HG02884 (cell line): ENCODE results near the gene EFHC2.
"Not testable (repeated sequence)": the region's sequence is repeated elsewhere in the genome, so short reads cannot be mapped to it uniquely, and the experiment has no call there.

ENCODE experiments used
- ATAC-seq: cut with Tn5 transposase; IDR thresholded peaks from one replicate; pipeline ENCODE4 v1.9.1; 2021; ENCODE audit warnings: mild to moderate bottlenecking, moderate library complexity; ENCODE audit not compliant: unreplicated experiment

EFHC2 gene

DNA sequence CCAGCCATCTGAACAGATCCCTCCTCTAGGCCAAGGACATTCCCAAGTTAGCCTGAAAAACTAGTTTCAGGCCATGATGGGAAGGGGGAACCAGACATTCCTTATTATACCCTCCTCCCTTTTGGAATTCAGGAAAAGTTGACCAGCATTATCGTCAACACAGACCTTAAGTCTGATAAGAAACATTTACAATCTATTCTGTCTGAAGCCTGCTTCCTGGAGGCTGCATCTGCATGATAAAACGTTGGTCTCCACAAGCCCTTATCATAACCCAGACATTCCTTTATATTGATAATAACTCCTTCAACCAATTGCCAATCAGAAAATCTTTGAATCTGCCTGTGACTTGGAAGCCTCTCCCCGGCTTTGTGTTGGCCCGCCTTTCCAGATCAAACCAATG lies 44.3 kb downstream of the EFHC2 start:
- no peak for ATAC-seq

DNA sequence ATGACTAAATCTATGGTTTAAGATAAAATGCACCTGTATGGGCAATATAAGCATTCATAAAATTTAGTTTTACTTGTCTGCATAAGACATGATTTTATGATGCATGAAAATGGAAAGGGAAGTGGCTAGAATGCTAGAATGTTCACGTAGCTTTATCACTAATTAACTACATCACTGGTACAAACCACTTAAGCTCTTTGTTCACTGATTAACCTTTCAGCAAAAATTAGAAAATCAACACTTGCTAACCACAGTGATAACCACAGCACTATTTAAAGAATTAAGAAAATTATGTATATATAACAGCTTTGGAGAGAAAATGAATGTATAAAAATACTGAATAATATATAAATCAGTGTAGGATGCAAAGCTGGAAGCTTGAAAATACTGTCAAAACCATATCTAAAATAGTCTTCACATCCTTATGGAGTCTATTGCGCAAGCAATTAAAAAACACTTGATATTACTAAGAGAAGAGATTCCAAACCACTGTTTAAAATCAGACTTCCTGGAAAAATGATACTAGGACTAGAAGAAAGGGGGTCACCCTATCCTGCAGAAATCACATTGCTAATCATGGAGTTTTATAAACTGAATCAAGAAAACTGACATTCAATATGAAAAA lies 51.9 kb downstream of the EFHC2 start:
- ATAC-seq = no peak

DNA sequence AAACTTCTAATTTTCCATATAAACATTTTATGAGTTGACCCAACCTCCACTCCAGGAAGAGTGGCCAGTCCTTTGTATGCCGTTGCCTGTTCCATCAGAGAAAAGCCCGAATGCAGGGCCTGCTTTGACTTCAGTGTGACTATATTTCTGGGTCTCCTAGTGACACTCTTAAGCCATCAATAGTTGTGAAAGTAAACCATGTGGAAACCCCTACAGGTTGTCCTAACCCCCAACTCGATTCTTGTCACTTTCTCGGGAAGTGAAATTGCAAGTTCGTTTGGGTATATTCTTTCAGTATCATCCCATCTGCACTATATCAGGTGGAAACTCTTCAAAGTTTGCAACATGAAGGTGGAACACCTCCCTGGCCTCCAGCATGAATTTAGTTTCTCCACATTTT lies 52.8 kb downstream of the EFHC2 start:
- ATAC-seq = no peak

DNA sequence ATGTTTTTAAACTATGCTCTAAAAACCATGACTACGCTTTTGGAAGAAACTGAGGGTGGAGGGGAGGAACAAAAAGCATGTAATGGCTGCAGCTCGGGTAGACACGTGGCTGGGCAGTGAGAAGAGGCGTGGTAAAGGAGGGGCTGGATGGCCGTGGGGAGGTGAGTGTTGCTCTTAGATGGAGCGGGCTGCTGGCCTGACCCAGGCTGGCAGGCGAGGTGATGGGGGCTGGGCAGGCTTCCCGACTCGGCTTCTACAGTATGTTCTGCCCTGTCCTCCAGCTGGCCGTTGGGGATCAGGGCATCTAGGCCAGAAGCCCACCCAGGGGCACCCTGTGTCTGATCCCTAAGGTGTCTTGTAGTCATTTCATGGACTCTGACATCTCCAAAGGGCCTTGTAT lies 60.7 kb downstream of the EFHC2 start:
- ATAC-seq = no peak

DNA sequence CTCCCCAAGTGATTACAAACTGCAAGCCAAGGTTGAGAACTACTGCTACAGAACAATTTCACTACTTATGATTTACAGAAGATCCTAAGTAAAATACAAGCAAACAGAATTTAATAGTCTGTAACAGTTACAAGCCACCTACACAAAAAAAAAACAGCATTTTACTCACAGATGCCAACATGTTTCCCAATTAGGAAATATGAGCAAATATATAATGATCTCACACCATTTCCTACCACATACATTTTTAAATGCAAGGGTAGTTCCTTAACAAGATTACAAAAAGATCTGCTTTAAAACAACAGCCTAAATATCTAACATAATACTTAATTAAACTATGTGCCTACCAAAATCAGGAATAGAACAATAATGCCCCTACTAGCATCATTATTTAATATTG lies 63.4 kb downstream of the EFHC2 start:
- no peak for ATAC-seq

DNA sequence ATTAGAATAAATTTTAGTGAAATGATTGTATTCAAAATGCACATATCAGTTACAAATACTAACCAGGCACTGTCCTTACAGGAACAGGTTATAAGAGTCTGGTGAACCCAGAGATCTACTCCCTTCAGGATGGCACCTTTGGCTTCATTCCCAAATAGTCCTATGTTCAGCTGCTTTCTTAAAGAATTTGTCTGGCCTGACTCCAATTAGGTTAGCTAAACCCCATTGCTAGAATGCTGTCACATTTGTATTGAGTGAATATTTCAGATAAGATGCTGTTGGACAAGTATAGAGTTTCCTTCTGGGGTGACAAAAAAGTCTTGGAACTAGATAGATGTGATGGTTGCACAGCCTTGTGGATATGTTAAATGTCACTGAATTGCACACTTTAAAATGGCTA lies 69.4 kb downstream of the EFHC2 start:
- no peak for ATAC-seq

DNA sequence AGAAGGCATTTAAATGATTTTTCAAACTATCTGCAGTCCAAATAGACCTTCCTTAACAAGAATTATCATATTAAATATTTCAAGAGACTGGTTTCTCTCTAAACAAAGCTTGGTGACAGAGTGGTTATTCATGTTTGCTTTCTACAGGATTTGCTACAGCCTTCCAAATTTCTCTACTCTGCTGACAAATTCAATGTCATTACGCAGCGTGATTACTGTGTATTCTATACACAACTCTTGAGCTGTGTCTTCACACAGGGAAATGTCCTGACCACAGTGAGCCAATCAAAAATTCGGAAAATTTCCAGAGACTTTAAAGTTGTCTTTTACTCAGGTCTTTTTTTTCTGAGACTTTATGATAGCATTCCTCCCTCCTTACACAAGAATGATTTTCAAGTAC lies 75.6 kb downstream of the EFHC2 start:
- ATAC-seq = no peak

DNA sequence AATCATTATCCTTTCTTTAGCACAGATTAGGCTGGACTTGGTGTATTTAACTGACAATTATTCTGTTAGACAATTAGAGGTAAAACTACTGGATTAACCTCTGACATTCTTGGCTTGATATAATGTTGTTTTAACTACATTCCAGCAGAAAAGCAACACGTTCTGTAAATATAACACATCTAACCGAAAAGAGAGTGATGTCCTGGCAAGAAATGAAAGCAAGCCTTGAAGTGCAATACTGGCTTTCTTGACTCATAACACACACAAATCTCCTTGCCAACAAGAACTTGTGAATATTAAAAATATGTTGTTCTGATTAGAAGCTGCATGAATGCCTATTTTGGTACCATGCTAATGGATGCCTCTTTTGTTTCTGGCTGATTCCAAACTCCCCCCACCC lies 76.4 kb downstream of the EFHC2 start:
- ATAC-seq = no peak

DNA sequence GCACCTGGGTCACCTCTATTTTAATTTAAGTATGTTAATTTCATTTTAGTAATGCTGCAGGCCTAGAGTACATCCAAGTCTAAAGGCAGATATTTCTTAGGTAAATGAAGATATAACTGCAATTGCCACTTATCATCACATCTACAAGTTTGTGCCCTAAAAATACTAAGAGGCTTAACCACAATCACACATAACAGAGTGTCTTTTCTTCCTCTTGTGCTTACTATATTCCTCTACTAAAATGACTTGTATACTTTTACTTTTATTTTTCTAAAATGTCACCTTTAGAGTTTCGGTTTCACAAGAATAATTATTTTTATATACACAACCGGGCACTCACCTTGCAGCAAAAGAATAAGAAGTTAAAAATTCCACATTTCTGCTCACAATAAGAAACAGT lies 77.9 kb downstream of the EFHC2 start:
- no peak for ATAC-seq

DNA sequence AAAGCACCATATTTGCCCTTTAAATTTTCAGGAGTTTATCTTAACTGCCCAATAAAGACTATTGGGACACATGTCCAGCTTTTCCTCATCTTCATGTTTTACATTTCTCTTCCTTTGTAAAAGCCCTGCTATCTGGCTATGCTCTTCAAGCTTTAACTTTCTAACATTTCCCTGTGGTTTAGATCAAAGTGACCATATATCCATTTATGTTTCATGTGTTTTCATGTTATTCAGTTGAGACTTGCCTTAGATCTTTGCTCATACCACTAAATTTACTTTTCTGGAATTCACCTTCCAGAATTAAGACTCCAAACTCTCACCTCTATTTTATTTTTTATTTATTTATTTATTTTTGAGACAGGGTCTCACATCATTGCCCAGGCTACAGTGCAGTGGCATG lies 78.5 kb downstream of the EFHC2 start:
- ATAC-seq = no peak

DNA sequence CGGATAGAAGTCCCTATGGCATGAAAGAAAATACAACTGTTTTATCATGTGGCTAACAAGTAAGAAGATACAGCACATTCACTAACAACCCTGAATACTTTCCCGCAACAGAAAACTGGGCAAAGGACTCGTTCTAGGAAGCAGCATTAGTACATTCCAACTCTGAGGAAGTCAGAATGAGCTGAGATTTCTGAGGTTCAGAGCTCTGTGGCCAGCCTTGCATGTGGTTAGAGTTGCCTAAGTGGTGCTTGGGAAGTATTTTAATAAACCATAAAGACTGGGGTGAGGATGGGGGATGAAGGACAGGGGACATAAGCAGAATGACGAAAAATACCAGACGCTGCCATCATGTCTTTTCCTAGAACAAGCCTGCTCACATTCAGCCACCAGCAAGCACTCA lies 82.2 kb downstream of the EFHC2 start:
- no peak for ATAC-seq

DNA sequence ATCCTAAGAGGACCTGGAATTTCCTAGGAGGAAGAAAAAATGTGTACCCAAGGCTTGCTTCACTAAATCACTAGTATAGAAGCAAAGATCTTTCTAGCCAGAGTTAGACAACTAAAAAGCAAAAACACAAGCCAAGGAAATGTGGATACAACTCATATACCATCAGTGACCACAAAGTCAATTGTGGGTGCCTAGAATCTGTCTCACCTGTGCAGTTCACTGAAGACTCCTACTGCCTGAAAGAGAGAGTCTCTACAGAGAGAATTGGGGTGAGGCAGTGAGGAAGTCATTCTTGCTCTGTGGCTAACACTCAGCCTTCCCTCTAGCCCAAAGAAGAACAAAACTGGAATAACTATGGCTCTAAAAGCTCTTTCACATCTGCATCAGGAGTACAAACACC lies 82.9 kb downstream of the EFHC2 start:
- no peak for ATAC-seq

DNA sequence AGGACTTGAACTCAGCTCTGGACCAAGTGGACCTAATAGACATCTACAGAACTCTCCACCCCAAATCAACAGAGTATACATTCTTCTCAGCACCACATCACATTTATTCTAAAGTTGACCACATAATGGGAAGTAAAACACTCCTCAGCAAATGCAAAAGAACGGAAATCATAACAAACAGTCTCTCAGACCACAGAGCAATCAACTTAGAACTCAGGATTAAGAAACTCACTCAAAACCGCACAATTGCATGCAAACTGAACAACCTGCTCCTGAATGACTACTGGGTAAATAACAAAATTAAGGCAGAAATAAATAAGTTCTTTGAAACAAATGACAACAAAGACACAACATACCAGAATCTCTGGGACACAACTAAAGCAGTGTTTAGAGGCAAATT lies 87.7 kb downstream of the EFHC2 start:
- ATAC-seq = not testable (repeated sequence)

DNA sequence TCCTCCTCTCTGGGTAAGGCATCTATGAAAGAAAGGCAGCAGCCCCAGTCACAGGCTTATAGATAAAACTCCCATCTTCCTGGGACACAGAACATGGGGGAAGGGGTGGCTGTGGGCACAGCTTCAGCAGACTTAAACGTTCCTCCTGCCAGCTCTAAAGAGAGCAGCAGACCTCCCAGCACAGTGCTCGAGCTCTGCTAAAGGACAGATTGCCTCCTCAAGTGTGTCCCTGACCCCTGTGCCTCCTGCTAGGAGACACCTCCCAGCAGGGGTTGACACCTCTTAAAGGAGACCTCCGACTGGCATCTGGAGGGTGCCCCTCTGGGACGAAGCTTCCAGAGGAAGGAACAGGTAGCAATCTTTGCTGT lies 89.9 kb downstream of the EFHC2 start:
- no peak for ATAC-seq

DNA sequence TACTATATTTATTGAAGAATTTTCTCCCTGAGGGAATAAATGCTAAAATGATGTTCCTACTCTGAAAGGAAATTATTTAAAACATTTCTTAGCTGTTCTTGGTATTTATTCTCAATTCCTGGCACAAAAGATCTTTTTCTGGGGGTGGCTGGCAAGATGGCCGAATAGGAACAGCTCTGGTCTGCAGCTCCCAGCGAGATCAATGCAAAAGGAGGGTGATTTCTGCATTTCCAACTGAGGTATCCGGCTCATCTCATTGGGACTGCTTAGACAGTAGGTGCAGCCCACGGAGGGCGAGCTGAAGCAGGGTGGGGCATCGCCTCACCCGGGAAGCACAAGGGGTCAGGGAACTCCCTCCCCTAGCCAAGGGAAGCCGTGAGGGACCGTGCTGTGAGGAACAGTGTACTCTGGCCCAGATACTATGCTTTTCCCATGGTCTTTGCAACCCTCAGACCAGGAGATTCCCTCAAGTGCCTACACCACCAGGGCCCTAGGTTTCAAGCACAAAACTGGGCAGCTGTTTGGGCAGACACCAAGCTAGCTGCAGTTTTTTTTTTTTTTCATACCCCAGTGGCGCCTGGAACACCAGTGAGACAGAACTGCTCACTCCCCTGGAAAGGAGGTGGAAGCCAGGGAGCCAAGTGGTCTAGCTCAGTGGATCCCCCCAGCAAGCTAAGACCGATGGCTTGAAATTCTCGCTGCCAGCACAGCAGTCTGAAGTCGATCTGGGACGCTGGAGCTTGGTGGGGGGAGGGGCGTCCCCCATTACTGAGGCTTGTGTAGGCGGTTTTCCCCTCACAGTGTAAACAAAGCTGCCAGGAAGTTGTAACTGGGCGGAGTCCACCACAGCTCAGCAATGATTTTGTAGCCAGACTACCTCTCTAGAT lies 90.5 kb downstream of the EFHC2 start:
- ATAC-seq = peak; percentile 90

DNA sequence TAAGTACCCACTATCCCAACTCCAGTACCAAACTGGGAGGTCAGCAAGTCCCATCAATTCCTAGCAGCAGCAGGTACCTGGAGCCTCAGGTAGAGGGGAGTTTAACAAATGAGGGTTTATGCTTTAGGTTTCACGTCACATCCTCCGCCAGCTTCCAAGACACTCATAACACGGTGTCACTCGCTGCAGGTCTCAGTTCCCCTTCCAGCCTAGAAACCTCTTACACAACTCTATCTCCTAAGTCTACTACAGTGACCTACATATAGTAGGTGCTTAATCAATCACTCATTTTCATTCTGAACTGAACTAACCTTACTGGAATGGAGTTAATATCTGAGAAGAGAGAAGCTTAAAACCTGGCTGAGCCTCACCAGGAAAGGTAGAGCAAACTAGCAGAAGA lies 96.0 kb downstream of the EFHC2 start:
- ATAC-seq = no peak

DNA sequence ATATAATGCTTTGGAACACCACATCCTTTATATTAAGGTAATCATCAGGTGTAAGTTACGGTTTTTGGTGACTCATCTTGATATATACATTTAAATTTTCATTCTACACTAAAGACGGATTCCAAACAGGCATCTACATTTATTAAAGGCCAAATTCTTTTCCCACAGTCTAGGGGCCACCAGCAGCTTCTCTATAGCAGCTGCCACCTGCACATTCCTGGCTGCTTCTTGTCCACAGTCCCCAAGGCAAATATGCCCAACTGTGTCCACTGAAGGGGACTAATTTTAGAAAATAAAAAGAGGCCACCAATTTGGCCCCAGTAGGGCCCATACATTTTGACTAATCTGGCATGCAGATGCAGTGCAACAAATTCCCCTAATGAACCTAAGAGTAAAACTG lies 96.6 kb downstream of the EFHC2 start:
- no peak for ATAC-seq

DNA sequence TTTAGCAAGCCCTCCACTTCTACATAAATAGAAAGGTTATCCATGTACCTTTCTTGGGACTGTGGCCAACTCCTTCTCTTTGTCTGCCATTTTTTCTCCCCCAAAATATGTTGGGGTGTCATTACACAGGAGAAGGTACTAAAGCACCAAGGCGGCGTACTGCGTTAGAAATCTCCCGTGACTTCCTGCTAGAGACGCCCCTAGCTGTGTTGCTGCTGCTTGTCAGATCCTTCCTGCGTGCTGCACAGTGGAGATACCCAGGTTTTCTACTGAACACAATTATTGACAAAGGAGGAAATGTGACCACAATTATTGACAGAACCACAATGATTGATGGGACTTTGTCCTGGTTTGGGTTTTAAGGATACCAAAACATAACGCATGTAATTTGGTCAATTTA lies 97.7 kb downstream of the EFHC2 start:
- ATAC-seq = no peak

DNA sequence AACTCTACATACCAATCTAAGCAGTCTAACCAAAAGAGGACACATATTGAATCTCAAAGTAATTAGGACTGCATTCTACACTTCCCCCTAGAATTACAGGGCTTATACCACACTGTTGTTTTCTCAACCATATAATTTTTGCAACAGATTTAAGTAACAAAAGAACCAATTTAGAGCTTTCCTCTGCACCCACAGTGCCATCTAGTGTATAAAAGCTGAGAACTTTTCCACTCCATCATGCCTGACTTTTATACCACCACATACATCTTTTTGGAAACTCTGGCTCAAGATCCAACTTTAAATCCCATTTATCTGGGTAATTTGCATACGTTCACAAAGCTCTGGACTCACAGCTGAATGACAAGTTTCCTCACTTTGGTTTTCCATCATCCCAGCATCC lies 99.5 kb downstream of the EFHC2 start:
- no peak for ATAC-seq

DNA sequence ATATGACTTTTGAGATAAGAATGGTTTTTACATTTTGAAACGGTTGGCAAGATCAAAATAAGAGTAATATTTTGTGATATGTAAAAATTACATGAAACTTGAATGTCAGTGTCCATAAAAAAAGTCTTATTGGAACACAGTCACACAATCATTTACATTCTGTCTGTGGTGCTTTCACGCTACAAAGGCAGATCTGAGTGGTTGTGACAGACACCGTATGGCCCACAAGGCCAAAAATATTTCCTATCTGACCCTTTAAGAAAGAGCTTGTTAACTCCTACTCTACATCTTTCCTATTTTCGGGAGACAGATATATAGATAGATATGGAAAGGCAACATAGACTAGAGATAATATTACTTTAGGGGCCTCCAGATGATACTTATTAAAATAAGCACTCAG lies 101.9 kb downstream of the EFHC2 start:
- ATAC-seq = no peak

DNA sequence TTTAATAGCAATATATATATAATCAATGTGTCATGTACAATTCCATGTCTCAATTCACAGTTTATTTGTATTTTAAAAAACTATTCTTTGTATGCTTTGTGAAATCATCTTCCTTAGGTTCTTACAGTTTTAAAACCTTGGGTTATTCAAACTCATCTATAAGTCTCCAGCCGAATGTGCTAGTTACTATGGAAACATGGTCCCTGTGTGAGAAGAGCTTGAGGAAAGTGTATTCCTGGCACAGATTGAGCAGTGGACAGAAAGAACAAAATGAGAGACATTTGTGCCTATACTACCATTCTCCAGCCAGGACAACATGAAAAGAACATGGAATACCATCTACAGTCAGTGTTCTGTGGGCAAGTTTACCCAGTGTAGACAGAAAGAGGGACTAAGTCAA lies 103.4 kb downstream of the EFHC2 start:
- ATAC-seq = no peak

DNA sequence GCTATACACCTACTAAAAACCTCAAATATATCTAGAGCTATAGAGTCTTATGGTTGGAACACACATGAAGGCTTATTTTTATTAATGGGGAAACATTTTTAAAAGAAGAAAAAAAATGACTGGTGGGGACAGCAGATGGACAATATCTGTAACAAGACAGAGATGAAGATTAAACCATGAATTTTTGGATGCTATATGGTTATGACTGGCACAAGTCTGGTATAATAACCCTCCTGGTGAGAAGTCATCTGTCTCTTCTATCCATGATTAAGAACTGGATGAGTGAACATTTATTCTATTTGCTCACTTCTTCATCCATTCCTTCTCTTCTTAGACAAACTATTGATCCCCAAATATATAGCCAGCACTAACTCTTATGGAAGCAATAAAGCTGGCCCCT lies 104.4 kb downstream of the EFHC2 start:
- no peak for ATAC-seq

DNA sequence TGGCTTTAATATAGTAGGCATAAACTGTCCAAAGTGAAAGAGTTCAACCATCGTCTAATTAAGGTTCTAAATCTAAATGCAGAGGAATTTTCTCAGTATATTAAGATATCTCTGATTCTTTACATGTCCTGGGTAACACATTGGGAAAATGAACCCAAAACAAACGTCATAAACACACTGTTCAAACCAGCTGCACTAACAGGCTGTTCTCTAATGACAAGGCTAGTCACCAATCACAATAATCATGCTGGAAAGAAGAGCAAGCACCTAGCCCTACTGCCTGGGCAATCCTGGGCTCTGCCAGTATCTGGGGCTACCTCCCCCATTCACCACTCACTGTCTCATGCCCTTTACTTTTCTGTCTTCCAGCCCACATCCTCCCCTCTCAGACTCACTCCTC lies 107.9 kb downstream of the EFHC2 start:
- no peak for ATAC-seq
